Upper lobe of left lung (tissue), 4 donors: Measurements from ENCODE around the gene SNX14.

Source experiments
- CTCF ChIP-seq, 6 experiments: fragments of 450-650 bp in 4 of 6; fragments of 200-600 bp in 2 of 6; sonication (generic) in 2 of 6; IDR thresholded peaks; one replicate each; pipeline ENCODE4 v1.5.1; 2016 to 2019; ENCODE audit warnings: antibody characterized with exemption in 6 of 6
- POLR2A ChIP-seq, 4 donors: fragments of 450-650 bp; IDR thresholded peaks; one replicate each; pipeline ENCODE4 v1.5.1; 2016 to 2017; ENCODE audit warnings: antibody characterized with exemption in 4 of 4, mild to moderate bottlenecking in 2 of 4

GRCh38 chr6:85544776-85545175 lies 48.9 kb downstream of the SNX14 start:
- TF ChIP-seq CTCF (IDR thresholded peaks at IDR 0.05) (no peak), POLR2A (IDR thresholded peaks at IDR 0.05) (no peak)
